ENCODE measurements around the gene HIP1R.

DNA sequence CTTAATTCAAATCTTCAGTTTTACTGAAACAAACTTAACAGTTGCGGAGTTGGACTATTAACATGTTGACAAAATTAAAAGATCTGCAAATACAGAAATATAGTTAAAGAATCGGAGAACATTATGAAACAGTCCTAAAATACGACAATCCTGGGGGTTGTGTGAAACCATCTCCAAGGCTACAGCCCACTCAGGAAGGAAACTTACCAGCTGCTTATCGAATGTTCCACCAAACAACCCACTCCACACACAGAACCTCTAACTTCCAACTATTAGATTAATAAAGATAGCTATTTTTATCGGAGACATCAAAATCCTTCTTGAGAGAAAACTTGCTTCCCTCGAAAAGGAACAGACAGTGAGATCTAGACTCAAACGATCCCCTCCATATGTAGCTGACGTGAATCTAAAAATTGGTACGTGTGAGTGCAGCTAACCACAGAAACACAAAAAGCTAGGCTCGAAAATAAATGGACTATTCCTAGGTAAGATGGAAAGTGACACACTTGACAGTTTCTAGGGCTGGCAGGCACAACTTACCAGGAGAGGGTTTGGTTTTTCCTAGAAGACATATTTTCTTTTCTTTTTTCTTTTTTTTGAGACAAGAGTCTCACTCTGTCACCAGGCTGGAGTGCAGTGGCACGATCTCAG, 47.8 kb downstream of the HIP1R start:
- TF ChIP-seq, protein P1, sequence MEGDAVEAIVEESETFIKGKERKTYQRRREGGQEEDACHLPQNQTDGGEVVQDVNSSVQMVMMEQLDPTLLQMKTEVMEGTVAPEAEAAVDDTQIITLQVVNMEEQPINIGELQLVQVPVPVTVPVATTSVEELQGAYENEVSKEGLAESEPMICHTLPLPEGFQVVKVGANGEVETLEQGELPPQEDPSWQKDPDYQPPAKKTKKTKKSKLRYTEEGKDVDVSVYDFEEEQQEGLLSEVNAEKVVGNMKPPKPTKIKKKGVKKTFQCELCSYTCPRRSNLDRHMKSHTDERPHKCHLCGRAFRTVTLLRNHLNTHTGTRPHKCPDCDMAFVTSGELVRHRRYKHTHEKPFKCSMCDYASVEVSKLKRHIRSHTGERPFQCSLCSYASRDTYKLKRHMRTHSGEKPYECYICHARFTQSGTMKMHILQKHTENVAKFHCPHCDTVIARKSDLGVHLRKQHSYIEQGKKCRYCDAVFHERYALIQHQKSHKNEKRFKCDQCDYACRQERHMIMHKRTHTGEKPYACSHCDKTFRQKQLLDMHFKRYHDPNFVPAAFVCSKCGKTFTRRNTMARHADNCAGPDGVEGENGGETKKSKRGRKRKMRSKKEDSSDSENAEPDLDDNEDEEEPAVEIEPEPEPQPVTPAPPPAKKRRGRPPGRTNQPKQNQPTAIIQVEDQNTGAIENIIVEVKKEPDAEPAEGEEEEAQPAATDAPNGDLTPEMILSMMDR (IDR thresholded peaks at IDR 0.05): no peak
- TF ChIP-seq POLR2A (IDR thresholded peaks at IDR 0.05) (no peak), POLR2AphosphoS5 (IDR thresholded peaks at IDR 0.05; ENCODE audit: insufficient read depth in 1 of 2, low read depth in 1 of 2) (no peak)
